IPS DF 6.9 (cell line): Measurements from ENCODE around the gene MYPOP.

Experiments used
- DNase-seq: peaks from one replicate; pipeline ENCODE4 v3.0.0-alpha.2; 2013; ENCODE audit warnings: low read depth, low spot score
- H3K27ac ChIP-seq: one replicate; pipeline ENCODE4 v1.5.1; 2013; ENCODE audit warnings: low read length, control low read depth
- H3K27me3 ChIP-seq: 2 replicates; pipeline ENCODE4 v1.6.1; 2013; ENCODE audit warnings: mild to moderate bottlenecking, low read length; ENCODE audit not compliant: control insufficient read depth, insufficient read depth
- H3K36me3 ChIP-seq: 2 replicates; pipeline ENCODE4 v1.6.1; 2013; ENCODE audit warnings: low read length; ENCODE audit not compliant: control insufficient read depth, insufficient read depth
- H3K4me1 ChIP-seq: 2 replicates; pipeline ENCODE4 v1.6.1; 2013; ENCODE audit warnings: low read length; ENCODE audit not compliant: control insufficient read depth, insufficient read depth
- H3K4me3 ChIP-seq: 2 replicates; pipeline ENCODE4 v1.5.1; 2013; ENCODE audit warnings: mild to moderate bottlenecking, low read length
- H3K9me3 ChIP-seq: 2 replicates; pipeline ENCODE4 v1.6.1; 2013; ENCODE audit warnings: low read length, inconsistent platforms; ENCODE audit not compliant: control insufficient read depth, insufficient read depth
- WGBS: extraction: QIAGEN DNeasy Blood & Tissue Kit; methylation state at CpG from one replicate; pipeline ENCODE4 v1.1.7; 2013; ENCODE audit warnings: mixed read lengths, missing lambda C conversion rate; ENCODE audit not compliant: insufficient read length, insufficient coverage; 5-methylcytosine and 5-hydroxymethylcytosine counted together

MYPOP gene

DNA sequence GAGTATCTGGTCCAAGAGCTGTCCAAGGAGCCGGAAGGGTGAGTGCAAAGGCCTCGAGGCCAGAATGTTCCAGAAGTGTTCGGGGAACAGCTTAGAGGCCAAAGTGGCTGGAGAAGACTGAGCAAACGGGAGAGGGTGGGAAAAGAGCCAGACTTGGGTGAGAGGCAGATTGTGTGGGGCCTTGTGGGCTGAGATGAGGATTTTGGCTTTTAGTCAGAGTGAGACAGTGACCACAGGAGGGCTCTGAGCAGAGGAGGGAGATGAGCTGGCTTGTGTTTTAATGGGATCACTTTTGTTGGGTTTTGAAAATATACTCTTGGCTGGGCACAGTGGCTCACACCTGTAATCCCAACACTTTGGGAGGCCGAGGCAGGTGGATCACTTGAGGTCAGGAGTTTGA, 6.5 kb upstream of the MYPOP start:
- Histone ChIP-seq H3K27ac (no peak overlapping the region), H3K9me3 (no peaks in the 10 kb centered on the region), H3K4me3 (no peak overlapping the region), H3K27me3 (no peaks in the 10 kb centered on the region), H3K36me3 (no peaks in the 10 kb centered on the region), H3K4me1 (no peaks in the 10 kb centered on the region)
- no CpG with 5 or more reads among the region's 5 CpGs for WGBS
- no peak for DNase-seq

DNA sequence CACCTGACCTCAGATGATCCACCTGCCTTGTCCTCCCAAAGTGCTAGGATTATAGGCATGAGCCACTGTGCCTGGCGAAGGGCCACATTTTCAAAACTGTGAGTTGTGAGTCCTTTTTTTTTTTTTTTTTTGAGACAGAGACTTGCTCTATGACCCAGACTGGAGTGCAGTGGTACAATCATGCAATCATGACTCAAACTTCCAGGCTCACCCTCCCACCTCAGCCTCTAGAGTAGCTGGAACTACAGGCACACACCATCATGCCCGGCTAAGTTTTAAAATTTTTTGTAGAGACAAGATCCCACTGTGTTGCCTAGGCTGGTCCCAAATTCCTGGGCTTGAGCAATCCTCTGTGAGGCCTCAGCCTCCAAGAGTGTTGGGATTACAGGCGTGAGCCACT, 3.8 kb upstream of the MYPOP start:
- H3K4me1 ChIP-seq, result no peaks in the 10 kb centered on the region
- no CpG with 5 or more reads among the region's 3 CpGs for WGBS

DNA sequence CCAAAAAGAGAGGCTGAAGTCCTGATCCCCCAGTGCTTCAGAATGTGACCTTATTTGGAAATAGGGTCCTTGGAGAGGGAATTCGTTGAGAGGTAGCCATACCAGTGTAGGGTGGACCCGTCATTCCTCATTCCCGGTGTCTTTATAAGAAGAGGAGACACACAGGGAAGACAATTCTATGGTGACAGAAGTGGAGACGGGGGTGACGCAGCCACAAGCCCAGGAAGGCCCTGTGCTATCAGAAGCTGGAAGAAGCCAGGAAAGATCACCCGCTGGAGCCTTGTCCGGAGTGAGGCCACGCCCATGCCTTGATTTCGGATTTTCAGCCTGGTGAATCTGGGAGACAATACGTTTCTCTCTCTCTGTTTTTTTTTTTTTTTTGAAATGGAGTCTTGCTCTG, 2.6 kb upstream of the MYPOP start:
- WGBS, result no CpG with 5 or more reads among the region's 10 CpGs
- Histone ChIP-seq H3K27ac (no peak overlapping the region), H3K36me3 (no peaks in the 10 kb centered on the region), H3K4me1 (no peaks in the 10 kb centered on the region), H3K4me3 (no peak overlapping the region), H3K27me3 (peaks cover 1% of the 10 kb centered on the region; the same call in 1 of the 2 replicates), H3K9me3 (no peaks in the 10 kb centered on the region)
- no peak for DNase-seq

More for the DNA sequence above, 3.8 kb upstream of the MYPOP start:
- no peaks in the 10 kb centered on the region; the same call in 1 of the 2 replicates for H3K27me3 ChIP-seq
- DNase-seq, result no peak
- H3K36me3 ChIP-seq, result no peaks in the 10 kb centered on the region
- H3K27ac ChIP-seq, result no peak overlapping the region
- no peak overlapping the region for H3K4me3 ChIP-seq
- H3K9me3 ChIP-seq, result no peaks in the 10 kb centered on the region

GRCh38 chr19:45902651-45903625, 525 bp upstream of the MYPOP start:
- peak; percentile 96 for DNase-seq
- no CpG with 5 or more reads among the region's 73 CpGs for WGBS

DNA sequence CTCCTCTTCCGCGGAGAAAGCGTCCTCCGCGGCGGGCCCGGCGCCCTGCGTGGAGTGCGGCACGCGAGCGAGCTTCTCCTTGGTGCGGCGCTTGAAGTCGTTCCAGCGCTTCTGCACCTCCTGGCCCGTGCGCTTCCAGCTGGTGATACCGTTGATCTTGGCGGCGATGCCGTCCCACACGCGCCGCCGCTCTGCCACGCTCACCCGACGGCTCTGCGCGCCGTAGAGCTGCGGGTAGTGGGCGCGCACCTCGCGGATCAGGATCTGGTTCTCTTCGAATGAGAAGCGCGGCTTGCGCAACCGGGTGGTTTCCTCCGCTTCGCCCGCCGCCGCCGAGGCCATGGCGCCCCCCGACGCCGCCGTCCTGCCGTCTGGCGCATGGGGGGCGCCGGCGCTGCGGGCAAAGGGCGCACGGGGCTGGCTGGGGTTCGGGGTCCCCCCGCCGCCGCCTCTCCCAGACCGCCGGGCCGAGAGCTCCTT, 941 bp downstream of the MYPOP start:
- Histone ChIP-seq H3K4me1 (no peaks in the 10 kb centered on the region), H3K4me3 (peak overlapping the region; percentile 42; the same call in 1 of the 2 replicates), H3K36me3 (no peaks in the 10 kb centered on the region; the same call in 1 of the 2 replicates), H3K27me3 (peaks cover 1% of the 10 kb centered on the region; the same call in 1 of the 2 replicates), H3K9me3 (no peaks in the 10 kb centered on the region), H3K27ac (no peak overlapping the region)
- WGBS, result no CpG with 5 or more reads among the region's 69 CpGs
- DNase-seq, result no peak

More at GRCh38 chr19:45902651-45903625, 525 bp upstream of the MYPOP start:
- H3K36me3 ChIP-seq, result no peaks in the 10 kb centered on the region; the same call in 1 of the 2 replicates
- peak overlapping the region; percentile 42; the same call in 1 of the 2 replicates for H3K4me3 ChIP-seq
- H3K27ac ChIP-seq, result no peak overlapping the region
- H3K9me3 ChIP-seq, result no peaks in the 10 kb centered on the region
- H3K4me1 ChIP-seq, result no peaks in the 10 kb centered on the region
- H3K27me3 ChIP-seq, result peaks cover 1% of the 10 kb centered on the region; the same call in 1 of the 2 replicates

GRCh38 chr19:45900738-45901431, 1.5 kb downstream of the MYPOP start:
- DNase-seq, result no peak
- Histone ChIP-seq H3K36me3 (no peaks in the 10 kb centered on the region; the same call in 1 of the 2 replicates), H3K9me3 (no peaks in the 10 kb centered on the region), H3K4me1 (no peaks in the 10 kb centered on the region), H3K27ac (no peak overlapping the region), H3K27me3 (peaks cover 1% of the 10 kb centered on the region; the same call in 1 of the 2 replicates), H3K4me3 (peak overlapping the region; percentile 42; the same call in 1 of the 2 replicates)
- no CpG with 5 or more reads among the region's 22 CpGs for WGBS

- Histone ChIP-seq H3K4me1 (no peaks in the 10 kb centered on the region), H3K27ac (no peak overlapping the region), H3K9me3 (no peaks in the 10 kb centered on the region), H3K36me3 (no peaks in the 10 kb centered on the region; the same call in 1 of the 2 replicates), H3K27me3 (peaks cover 1% of the 10 kb centered on the region; the same call in 1 of the 2 replicates), H3K4me3 (no peak overlapping the region)
- 89% methylated on average over 1 of the region's 4 CpGs for WGBS
- DNase-seq, result no peak
Observed at GRCh38 chr19:45899919-45900589, 2.4 kb downstream of the MYPOP start.

GRCh38 chr19:45899253-45899652, 3.2 kb downstream of the MYPOP start:
- Histone ChIP-seq H3K9me3 (no peaks in the 10 kb centered on the region), H3K4me1 (no peaks in the 10 kb centered on the region), H3K36me3 (no peaks in the 10 kb centered on the region; the same call in 1 of the 2 replicates), H3K27ac (no peak overlapping the region), H3K27me3 (peaks cover 1% of the 10 kb centered on the region; the same call in 1 of the 2 replicates), H3K4me3 (no peak overlapping the region)
- DNase-seq, result no peak
- no CpG with 5 or more reads among the region's 7 CpGs for WGBS

GRCh38 chr19:45897261-45897812, 5.1 kb downstream of the MYPOP start:
- Histone ChIP-seq H3K27ac (no peak overlapping the region), H3K9me3 (no peaks in the 10 kb centered on the region), H3K4me3 (no peak overlapping the region), H3K36me3 (no peaks in the 10 kb centered on the region; the same call in 1 of the 2 replicates), H3K27me3 (peaks cover 1% of the 10 kb centered on the region; the same call in 1 of the 2 replicates), H3K4me1 (no peaks in the 10 kb centered on the region)
- no peak for DNase-seq
- no CpG with 5 or more reads among the region's 8 CpGs for WGBS
